Measurements from ENCODE around the gene PSMD9. TPM values are rescaled to one million over a fixed set of nuclear protein-coding genes. Genes with fewer than 3 reads are reported as not detected.

The PSMD9 gene
- total RNA-seq, 1 donor from 2014 or later = 34.9 TPM

DNA sequence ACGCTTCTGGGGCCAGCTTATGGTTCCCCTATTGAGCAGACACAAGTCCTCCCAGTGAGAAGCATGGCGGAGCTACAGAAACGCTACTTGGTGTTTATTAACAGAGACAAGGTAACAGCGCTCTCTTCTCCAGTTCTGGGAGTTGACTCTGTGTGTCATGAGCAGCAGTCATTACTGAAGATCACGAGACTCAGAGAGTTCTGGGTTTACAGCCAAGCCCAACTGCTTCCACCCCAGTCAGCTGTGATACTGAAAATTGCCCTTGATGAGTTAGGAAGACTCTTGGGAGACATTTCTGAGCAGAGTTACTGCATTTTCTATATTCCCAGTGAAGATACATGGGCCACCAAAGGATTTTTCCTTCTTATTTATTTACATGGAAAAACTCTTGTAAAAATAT lies 78.4 kb downstream of the PSMD9 start:
- ATAC-seq (ENCODE audit: poor library complexity) (peak; percentile 81), DNase-seq (no peak)
- intact Hi-C loops (cut with DNase I) = no loop called here

Other genes starting within 250 kb of the PSMD9 start
- 0.11 TPM for gene MORN3, start 219.1 kb upstream of the PSMD9 start, total RNA-seq
- 9.1 TPM for gene TMEM120B, start 176.0 kb upstream of the PSMD9 start, total RNA-seq
- gene RHOF, start 95.1 kb upstream of the PSMD9 start, total RNA-seq = 41.8 TPM
- 8.6 TPM for gene SETD1B, start 84.8 kb upstream of the PSMD9 start, total RNA-seq
- 2.7 TPM for gene HPD, start 29.9 kb upstream of the PSMD9 start, total RNA-seq
- gene CFAP251, start 29.8 kb downstream of the PSMD9 start, total RNA-seq = 0.65 TPM
- 15.1 TPM for gene BCL7A, start 133.1 kb downstream of the PSMD9 start, total RNA-seq
- gene MLXIP, start 190.0 kb downstream of the PSMD9 start, total RNA-seq = 22.6 TPM

Data from Right ventricle myocardium superior (tissue), 1 donor.